Measurements from ENCODE around the gene RNF26.

DNA sequence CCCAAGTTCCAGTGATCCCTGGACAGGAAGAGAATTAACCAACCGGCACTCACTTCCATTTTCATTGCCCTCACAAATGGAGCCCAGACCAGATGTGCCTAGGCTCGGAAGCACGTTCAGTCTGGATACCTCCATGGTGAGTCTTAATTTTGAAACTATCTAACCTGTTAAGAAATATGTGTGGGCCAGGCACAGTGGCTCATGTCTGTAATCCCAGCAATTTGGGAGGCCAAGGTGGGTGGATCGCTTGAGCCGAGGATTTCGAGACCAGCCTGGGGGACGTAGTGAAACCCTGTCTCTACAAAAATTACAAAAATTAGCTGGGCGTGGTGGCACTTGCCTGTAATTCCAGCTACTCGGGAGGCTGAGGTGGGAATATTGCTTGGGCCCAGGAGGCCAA, 48.9 kb upstream of the RNF26 start:
- TF ChIP-seq NR2C2 (CRISPR knock-in tag; IDR thresholded peaks at IDR 0.05) = no peak
- TF ChIP-seq, protein P1, sequence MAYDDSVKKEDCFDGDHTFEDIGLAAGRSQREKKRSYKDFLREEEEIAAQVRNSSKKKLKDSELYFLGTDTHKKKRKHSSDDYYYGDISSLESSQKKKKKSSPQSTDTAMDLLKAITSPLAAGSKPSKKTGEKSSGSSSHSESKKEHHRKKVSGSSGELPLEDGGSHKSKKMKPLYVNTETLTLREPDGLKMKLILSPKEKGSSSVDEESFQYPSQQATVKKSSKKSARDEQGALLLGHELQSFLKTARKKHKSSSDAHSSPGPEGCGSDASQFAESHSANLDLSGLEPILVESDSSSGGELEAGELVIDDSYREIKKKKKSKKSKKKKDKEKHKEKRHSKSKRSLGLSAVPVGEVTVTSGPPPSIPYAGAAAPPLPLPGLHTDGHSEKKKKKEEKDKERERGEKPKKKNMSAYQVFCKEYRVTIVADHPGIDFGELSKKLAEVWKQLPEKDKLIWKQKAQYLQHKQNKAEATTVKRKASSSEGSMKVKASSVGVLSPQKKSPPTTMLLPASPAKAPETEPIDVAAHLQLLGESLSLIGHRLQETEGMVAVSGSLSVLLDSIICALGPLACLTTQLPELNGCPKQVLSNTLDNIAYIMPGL (CRISPR knock-in tag; IDR thresholded peaks at IDR 0.05) = no peak
- TF ChIP-seq ZNF138 (CRISPR knock-in tag; conservative IDR thresholded peaks at IDR 0.05) = no peak
- no peak for TF ChIP-seq CTCF (IDR thresholded peaks at IDR 0.05)
- no peak for TF ChIP-seq E2F5 (CRISPR knock-in tag; IDR thresholded peaks at IDR 0.05)
- TF ChIP-seq, protein P2, sequence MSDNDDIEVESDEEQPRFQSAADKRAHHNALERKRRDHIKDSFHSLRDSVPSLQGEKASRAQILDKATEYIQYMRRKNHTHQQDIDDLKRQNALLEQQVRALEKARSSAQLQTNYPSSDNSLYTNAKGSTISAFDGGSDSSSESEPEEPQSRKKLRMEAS (CRISPR knock-in tag; IDR thresholded peaks at IDR 0.05) = no peak
- no peak for TF ChIP-seq ZNF281 (CRISPR knock-in tag; IDR thresholded peaks at IDR 0.05)
